HG03520 (cell line): ENCODE results near the gene OTOGL.
"Not testable (repeated sequence)": the region's sequence is repeated elsewhere in the genome, so short reads cannot be mapped to it uniquely, and the experiment has no call there.

Source experiments
- ATAC-seq: cut with Tn5 transposase; IDR thresholded peaks from one replicate; pipeline ENCODE4 v1.9.1; 2021; ENCODE audit warnings: mild to moderate bottlenecking, moderate library complexity; ENCODE audit not compliant: unreplicated experiment

The OTOGL gene

GRCh38 chr12:80186727-80187217 is 87.4 kb downstream of the OTOGL start:
- no peak for ATAC-seq

DNA sequence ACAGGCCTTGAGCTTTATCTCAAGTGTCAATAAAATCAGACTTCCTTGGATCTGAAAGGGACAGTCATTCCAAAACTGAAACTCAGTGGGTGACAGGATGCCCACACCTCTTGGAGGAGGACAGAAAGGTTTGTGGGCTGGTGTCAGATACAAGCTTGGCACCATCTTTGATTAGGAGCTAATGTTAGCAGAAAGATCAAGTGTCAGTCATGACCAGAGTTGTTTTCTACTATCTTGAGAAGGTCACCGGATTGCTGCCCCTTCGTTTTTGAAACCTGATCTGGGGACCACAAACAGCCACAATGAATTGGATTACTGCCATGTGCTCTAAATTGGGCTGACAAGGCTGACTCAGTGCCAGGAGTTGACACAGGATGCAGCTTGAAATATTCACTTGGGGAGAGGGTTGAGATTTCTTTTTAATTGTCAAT is 88.3 kb downstream of the OTOGL start:
- ATAC-seq: no peak

GRCh38 chr12:80188576-80188975 is 89.2 kb downstream of the OTOGL start:
- ATAC-seq: no peak

- no peak for ATAC-seq
Observed at GRCh38 chr12:80189241-80189640, 89.9 kb downstream of the OTOGL start.

- ATAC-seq: no peak
Observed at GRCh38 chr12:80190001-80190400, 90.7 kb downstream of the OTOGL start.

DNA sequence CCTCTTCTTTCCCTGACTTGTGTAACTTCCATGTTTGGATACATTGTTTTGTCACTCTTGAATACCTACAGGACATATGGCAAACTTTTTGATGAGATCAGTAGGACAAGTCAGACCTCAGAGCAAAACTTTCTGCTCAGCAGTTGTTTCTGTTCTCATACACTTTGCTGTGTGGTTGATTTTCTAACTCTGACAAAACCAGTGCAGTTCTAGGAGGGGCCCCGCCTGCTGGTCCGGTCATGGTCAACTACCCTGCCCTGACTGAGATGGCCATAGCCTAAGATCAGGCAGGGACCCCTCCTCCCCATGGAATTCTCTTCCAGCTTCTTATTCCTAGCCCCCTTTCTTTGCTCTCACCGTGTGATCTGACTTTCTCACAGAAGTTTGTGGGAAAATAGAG is 92.8 kb downstream of the OTOGL start:
- ATAC-seq: peak; percentile 45

- ATAC-seq: no peak
Observed at GRCh38 chr12:80193865-80194264, 94.5 kb downstream of the OTOGL start.

DNA sequence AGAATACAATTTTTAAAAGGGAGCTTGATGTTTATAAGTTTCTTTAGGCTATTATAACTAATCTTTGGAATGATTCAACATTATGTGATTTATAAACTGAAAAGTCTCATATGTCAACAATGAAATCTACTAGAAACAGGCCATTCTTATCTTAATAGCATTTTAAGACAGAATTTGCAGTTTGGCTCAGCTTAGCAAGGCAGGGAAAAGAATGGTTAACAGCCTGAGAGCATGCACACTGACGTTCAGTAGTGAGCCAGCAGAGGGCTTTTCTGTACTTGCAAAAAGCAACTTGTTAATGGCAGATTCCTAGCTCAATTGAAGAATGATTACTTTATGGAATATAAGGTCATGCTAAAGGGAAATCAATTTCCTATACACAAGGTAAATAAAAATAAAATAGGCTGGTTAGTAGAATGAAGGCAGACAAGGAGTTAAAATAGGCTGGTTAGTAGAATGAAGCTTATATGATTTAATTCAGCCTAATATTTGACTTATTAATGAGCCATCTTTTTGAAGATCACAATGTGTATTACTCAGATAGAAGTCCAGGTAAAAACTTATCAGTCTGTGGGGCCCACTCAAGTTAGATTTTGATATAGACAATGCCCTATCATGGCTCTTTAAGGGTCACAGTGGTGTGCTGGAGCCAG is 95.9 kb downstream of the OTOGL start:
- ATAC-seq: peak; percentile 54

- no peak for ATAC-seq
Observed at GRCh38 chr12:80195737-80196136, 96.4 kb downstream of the OTOGL start.

- ATAC-seq: no peak
Observed at GRCh38 chr12:80196419-80196818, 97.1 kb downstream of the OTOGL start.

DNA sequence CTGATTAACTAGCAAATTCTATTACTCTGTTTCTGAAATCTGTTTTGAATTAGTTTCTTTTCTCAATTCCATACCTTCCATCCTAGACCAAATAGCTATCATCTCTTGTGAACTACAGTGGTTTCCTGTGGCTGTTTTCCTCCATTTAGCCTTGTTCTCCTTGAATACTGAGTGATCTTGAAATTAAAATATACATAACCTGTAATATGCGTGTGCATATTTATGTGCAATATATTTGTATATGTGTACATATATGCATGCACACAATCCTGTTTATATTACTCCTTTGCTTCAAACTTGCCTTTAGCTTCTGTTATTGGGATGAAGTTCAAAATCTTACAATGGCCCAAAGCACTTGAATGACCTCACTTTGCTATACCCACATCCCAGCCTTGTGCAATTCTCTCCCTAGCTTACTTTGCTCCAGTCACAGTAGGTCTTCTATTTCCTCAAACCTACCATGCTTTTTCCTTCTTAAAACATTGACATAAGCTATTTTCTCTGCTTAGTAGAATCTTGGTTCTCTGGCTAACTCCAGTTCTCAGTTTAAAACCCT is 99.5 kb downstream of the OTOGL start:
- no peak for ATAC-seq

DNA sequence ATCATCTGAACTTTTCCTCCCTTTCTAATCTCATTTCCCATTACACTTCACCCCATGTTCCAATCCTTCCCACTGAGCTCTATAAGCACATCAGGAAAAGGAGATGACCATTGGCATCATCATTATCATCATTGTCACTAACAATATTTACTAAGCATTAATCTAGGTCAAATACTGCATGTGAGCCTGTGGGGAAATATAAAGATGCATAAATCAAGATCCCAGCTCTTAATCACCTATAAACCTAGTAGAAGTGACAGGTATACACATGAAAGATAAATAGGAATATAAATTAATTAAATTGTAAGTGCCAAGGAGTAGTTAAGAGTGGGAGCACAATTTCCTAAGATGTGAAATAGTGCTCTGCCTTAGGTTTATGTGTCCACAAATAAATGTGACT is 100.6 kb downstream of the OTOGL start:
- no peak for ATAC-seq

DNA sequence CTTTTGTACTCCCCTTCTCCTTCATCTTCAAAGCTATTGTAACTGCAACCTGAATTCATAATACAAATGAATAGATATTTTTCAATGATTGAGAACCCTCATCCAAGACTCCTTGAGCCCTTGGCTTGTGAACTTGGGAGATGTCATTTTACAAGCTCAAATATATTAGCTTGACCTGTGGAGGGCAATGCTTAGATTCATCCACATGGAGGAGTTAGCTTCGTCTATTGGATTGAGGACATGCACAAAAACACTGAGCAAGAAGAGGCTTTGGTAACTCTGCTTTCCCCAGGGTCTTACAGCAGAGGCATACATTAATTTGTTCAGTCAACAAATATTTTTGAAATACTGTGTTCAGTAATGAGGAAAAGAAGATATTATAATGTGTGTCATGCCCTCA is 101.1 kb downstream of the OTOGL start:
- ATAC-seq: no peak

DNA sequence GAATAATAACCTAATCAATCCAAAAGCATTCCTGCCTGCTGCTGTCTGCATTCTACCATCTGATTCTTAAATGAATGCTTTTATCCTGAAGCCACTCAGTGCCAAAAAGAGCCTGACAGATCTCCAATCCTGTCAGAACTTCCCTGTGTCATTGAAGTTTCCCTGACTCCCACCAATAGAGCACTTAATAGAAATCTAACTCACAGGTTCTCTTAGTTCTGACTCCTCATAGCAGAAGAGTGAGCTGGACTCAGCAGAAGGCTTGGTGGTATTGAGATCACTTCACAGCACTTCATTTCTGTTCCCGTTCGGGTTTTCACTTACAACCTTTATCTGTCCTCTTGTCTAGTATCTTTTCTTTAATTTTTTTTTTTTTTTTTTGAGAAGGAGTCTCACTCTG is 102.6 kb downstream of the OTOGL start:
- no peak for ATAC-seq

DNA sequence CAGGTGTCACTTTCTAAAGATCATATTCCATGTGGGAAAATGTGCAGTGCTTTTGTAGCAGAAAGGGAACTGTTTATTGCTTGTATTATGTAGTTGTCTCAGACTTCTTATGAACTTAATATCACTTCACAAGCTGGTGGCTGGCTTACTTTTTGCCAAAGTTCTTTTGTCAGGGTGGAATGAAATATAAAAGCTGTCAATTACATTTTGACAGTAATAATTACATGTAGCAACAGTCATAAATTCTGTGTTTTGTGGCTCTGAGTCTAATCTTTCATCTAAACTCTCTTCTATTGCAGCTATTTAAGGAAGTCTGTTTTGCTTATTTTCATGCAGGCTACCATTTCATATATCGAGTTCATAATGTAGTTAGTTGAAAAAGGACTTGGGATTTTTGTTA is 106.6 kb downstream of the OTOGL start:
- ATAC-seq: no peak

DNA sequence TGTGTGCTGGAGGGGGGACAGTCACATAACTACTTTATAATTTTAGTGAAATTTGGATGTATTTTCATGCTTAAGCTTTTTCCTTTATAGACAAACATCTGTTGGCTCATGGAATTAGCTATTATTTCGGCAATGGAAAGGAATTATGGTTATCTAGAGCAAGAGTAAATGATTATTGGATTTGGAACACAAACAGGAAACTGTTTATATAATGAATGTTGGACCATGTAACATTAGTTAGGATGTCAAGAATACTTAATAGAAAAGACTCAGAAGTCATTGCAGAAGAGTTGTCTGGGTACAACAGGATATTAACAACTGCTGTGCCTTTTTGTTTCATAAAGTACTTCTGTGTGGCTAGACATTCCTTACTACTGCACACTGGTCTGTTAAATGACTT is 108.7 kb downstream of the OTOGL start:
- ATAC-seq: no peak

GRCh38 chr12:80211671-80212070 is 112.3 kb downstream of the OTOGL start:
- no peak for ATAC-seq

- no peak for ATAC-seq
Observed at GRCh38 chr12:80212938-80213645, 113.8 kb downstream of the OTOGL start.

DNA sequence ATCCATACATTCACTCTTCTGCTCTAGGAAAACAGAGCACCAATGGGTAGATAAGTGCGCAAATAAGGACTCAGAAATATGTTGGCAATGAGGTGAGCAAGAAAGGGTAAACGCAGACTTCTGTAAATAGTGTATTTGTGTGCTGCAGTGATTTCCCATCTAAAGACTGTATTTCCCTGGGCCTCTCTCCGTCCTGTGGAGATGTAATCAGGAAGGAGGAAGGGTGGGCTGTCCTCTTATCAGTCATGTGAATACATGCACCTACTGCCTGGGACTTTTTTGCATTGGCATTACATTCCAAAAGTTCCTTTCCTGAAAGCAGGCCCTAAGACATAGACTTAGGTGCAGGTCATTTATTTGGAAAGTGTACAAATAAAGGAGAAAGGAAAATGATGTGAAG is 114.5 kb downstream of the OTOGL start:
- no peak for ATAC-seq

DNA sequence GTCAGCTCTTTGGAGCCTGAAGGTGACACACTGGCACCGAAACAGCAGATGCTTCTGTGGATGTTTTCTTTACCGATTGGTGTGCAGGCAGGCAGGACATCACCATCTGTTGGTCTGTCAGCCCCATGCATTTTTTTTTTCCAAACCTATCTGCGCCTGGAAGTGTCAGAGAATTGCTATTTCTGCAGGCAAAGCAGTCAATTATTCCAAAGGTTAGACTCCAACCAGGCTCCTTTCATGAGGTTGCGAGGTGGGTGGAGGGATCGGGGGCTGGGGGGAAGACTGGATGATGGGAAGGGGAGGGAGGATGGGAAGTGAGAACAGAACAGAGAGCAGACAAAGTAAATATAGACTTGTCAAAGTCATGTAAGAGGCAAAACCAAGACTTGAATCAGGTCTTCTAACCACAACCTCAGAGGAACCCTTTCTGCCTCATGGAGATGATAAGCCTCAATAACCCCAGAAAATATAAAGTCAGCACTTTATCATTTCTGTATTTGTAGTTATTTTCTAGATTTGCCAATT is 117.7 kb downstream of the OTOGL start:
- peak; percentile 70 for ATAC-seq

DNA sequence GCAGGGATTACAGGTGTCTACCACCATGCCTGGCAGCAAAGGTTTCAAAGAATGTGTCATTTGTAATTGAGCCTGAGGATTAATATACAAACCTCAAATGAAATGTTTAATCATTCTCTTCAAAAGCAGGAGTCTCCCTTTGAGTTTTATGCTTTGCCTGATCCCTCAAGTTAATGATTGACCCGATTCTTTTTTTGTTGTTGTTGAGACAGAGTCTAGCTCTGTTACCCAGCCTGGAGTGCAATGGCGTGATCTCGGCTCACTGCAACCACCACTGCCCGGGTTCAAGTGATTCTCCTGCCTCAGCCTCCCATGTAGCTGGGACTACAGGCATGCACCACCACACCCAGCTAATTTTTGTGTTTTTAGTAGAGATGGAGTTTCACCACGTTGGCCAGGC is 119.6 kb downstream of the OTOGL start:
- not testable (repeated sequence) for ATAC-seq

GRCh38 chr12:80219345-80219744 is 120.0 kb downstream of the OTOGL start:
- ATAC-seq: no peak
